ENCODE data around the gene PTPRJ. TPM values are rescaled to one million over a fixed set of nuclear protein-coding genes. Genes with fewer than 3 reads are reported as not detected.

The PTPRJ gene
- total and polyA plus RNA-seq, 2 of the 4 experiments (the other 2 are of a cell fraction) = 5.6 to 14.9 TPM

DNA sequence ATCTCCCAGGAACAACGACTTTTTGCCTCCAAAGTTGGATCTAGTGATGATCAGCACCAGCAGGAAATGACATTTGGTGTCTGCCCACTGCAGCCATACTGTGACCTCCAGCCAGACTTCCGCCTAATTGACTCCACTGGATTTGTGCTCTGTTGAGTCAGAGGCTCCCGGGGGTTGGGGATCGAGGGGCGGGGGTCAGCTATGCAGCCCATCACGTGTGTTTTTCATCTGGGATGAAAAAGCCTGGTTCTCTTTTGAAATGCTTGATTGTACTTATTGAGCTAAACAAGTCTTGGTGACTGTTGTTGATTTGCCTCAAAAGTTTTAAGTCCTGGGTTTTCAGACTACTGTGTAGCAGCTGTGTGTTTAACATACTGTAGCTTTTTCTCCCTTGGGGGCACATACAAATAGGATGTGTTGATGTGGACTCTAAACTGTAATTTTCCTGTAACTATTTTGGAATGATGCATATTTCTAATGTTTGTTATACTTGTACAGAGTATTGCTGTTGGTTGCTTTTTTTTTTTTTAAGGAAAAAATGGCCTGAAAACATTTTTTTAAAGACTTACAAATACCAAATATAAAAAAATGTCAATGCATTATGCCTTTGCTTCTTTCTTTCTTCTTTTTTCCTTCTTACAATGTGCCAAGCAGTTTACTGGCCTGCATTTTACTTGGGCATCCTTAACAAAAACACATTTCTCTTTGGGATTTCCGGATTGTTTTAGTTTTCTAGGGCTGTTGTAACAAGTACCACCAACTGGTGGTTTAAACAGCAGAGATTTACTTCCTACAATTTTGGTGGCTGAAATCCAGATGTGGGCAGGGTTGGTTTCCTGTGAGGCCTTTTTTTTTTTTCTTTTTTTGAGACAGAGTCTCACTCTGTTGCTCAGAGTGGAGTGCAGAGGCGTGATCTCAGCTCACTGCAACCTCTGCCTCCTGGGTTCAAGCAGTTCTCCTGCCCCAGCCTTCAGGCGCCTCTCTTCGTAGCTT is 190.2 kb downstream of the PTPRJ start:
- peak; percentile 54 for ATAC-seq (ENCODE audit: low read depth)
- Histone ChIP-seq H3K4me3 (ENCODE audit: insufficient read depth, low read depth, low read length) (no peak overlapping the region), H2BK20ac (ENCODE audit: low read depth, low read length) (0 out of 2 replicates have a peak overlapping the region, but pooled peaks have one; percentile 4), H3K23ac (ENCODE audit: low read depth, low read length) (peak overlapping the region; percentile 33; the same call in 1 of the 2 replicates), H3K56ac (ENCODE audit: extremely low read depth, insufficient read depth, low read length) (peak overlapping the region; percentile 27; the same call in 1 of the 2 replicates), H3K27me3 (ENCODE audit: control insufficient read depth, insufficient read depth, low read length) (no peaks in the 10 kb centered on the region), H3K4me1 (ENCODE audit: control insufficient read depth, insufficient read depth, low read length) (peaks cover 12% of the 10 kb centered on the region), H3K9me1 (ENCODE audit: insufficient read depth, low read length) (peaks cover 14% of the 10 kb centered on the region), H2BK15ac (ENCODE audit: low read depth, low read length) (peak overlapping the region; percentile 19; the same call in 1 of the 3 replicates), H3K9ac (ENCODE audit: low read depth, low read length) (no peak overlapping the region), H3K4me2 (ENCODE audit: low read depth, low read length) (peak overlapping the region; percentile 41), H2BK5ac (ENCODE audit: low read depth, low read length, poor library complexity, severe bottlenecking) (peak overlapping the region; percentile 70), H2AFZ (replicated peaks; ENCODE audit: low read length, poor library complexity) (peak overlapping the region; percentile 73), H4K20me1 (ENCODE audit: insufficient read depth, low read length) (no peaks in the 10 kb centered on the region), H3K79me1 (ENCODE audit: low read depth in 1 of 2, low read length in 2 of 2) (peaks cover 0 to 4% of the 10 kb centered on the region in 2 experiments; a peak in 1 of 4 replicates), H4K8ac (ENCODE audit: low read depth in 2 of 2, low read length in 2 of 2) (peak overlapping the region; percentile 81 to 84; a peak in 3 of 4 replicates), H3K18ac (ENCODE audit: low read depth, low read length) (peak overlapping the region; percentile 78), H2AK5ac (ENCODE audit: low read depth, low read length) (peak overlapping the region; percentile 18), H3K27ac (ENCODE audit: insufficient read depth, low read length) (peak overlapping the region; percentile 75), H2BK120ac (ENCODE audit: low read depth, low read length) (peak overlapping the region; percentile 69), H3K4ac (ENCODE audit: low read depth, low read length) (peak overlapping the region; percentile 60), H3K14ac (replicated peaks; ENCODE audit: low read depth, low read length) (peak overlapping the region; percentile 52), H4K91ac (ENCODE audit: insufficient read depth, low read depth, low read length) (peak overlapping the region; percentile 66), H2AK9ac (replicated peaks; ENCODE audit: low read depth, low read length, poor library complexity) (peak overlapping the region; percentile 12), H3K9me3 (ENCODE audit: control insufficient read depth, insufficient read depth, low read length) (no peaks in the 10 kb centered on the region), H4K5ac (ENCODE audit: low read depth, low read length) (peak overlapping the region; percentile 33), H3K36me3 (ENCODE audit: control insufficient read depth, insufficient read depth, low read length) (0 out of 2 replicates have a peak, but pooled peaks cover 3% of the 10 kb centered on the region)
- peak; percentile 46 for DNase-seq
- 69% methylated on average over 4 of the region's 10 CpGs; no CpG with 5 or more reads in 1 of the 2 experiments for WGBS, 2 experiments (ENCODE audit: extremely low coverage in 2 of 2, insufficient read length in 1 of 2)
- in situ Hi-C loops (cut with MboI; ENCODE audit: low sequenced_read_pairs) = no loop called here
- intact Hi-C loops (cut with micrococcal nuclease) = loop anchor here (2.0 to 5.0 kb wide), 2 partner anchors 236 to 1827 kb away; no protein-coding TSS in a partner anchor
- dilution Hi-C loops (cut with HindIII; ENCODE audit: low sequenced_read_pairs, unreplicated experiment) = no loop called here
- TF ChIP-seq, protein P1, sequence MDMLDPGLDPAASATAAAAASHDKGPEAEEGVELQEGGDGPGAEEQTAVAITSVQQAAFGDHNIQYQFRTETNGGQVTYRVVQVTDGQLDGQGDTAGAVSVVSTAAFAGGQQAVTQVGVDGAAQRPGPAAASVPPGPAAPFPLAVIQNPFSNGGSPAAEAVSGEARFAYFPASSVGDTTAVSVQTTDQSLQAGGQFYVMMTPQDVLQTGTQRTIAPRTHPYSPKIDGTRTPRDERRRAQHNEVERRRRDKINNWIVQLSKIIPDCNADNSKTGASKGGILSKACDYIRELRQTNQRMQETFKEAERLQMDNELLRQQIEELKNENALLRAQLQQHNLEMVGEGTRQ (IDR thresholded peaks at IDR 0.05; ENCODE audit: low read depth, low read length) = no peak
- no peak for TF ChIP-seq CHD1 (IDR thresholded peaks at IDR 0.05; ENCODE audit: low read depth, low read length)
- no peak for TF ChIP-seq MAFK (IDR thresholded peaks at IDR 0.05; ENCODE audit: low read depth, low read length)
- TF ChIP-seq RAD21 (IDR thresholded peaks at IDR 0.05; ENCODE audit: low read length) = no peak
- TF ChIP-seq, protein P2, sequence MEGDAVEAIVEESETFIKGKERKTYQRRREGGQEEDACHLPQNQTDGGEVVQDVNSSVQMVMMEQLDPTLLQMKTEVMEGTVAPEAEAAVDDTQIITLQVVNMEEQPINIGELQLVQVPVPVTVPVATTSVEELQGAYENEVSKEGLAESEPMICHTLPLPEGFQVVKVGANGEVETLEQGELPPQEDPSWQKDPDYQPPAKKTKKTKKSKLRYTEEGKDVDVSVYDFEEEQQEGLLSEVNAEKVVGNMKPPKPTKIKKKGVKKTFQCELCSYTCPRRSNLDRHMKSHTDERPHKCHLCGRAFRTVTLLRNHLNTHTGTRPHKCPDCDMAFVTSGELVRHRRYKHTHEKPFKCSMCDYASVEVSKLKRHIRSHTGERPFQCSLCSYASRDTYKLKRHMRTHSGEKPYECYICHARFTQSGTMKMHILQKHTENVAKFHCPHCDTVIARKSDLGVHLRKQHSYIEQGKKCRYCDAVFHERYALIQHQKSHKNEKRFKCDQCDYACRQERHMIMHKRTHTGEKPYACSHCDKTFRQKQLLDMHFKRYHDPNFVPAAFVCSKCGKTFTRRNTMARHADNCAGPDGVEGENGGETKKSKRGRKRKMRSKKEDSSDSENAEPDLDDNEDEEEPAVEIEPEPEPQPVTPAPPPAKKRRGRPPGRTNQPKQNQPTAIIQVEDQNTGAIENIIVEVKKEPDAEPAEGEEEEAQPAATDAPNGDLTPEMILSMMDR (conservative IDR thresholded peaks at IDR 0.05; ENCODE audit: low read depth, low read length) = no peak
- TF ChIP-seq, protein P3, sequence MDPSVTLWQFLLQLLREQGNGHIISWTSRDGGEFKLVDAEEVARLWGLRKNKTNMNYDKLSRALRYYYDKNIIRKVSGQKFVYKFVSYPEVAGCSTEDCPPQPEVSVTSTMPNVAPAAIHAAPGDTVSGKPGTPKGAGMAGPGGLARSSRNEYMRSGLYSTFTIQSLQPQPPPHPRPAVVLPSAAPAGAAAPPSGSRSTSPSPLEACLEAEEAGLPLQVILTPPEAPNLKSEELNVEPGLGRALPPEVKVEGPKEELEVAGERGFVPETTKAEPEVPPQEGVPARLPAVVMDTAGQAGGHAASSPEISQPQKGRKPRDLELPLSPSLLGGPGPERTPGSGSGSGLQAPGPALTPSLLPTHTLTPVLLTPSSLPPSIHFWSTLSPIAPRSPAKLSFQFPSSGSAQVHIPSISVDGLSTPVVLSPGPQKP (IDR thresholded peaks at IDR 0.05; ENCODE audit: borderline replicate concordance, low read depth, low read length) = no peak
- TF ChIP-seq NFE2L2 (IDR thresholded peaks at IDR 0.05; ENCODE audit: low read depth, low read length) = no peak
- no peak for TF ChIP-seq FOS (IDR thresholded peaks at IDR 0.05; ENCODE audit: low read depth, low read length)
- TF ChIP-seq RFX5 (IDR thresholded peaks at IDR 0.05; ENCODE audit: low read depth, low read length) = no peak
- TF ChIP-seq CEBPB (IDR thresholded peaks at IDR 0.05; ENCODE audit: low read depth, low read length) = no peak
- ChIA-PET POLR2A (ENCODE audit: unreplicated experiment) (no interaction called here), CTCF (no interaction called here)
- BruUV-seq (replicated peaks) = no TSS peak
